Thoracic aorta (tissue), 2 donors: ENCODE data around the gene DCUN1D3. TPM values are rescaled to one million over a fixed set of nuclear protein-coding genes. Genes with fewer than 3 reads are reported as not detected.

Experiments
- ATAC-seq: fragments of 150-250 bp; one replicate; pipeline ENCODE4 v1.8.0; 2017; ENCODE audit warnings: low read depth; ENCODE audit not compliant: insufficient number of reproducible peaks, low FRiP score
- DNase-seq: peaks from one replicate; pipeline ENCODE4 v3.0.0-alpha.2; 2020; ENCODE audit warnings: low spot score
- H3K27ac ChIP-seq, 2 donors: fragments of 200-600 bp; sonication (generic); 1 replicate in 1 of 2; 2 replicates in 1 of 2; pipeline ENCODE4 v1.5.1; 2016; ENCODE audit warnings: mild to moderate bottlenecking in 2 of 2, moderate library complexity in 2 of 2
- H3K27me3 ChIP-seq: fragments of 200-600 bp; sonication (generic); replicated peaks from 2 replicates; pipeline ENCODE4 v1.6.0; 2016; ENCODE audit warnings: mild to moderate bottlenecking; ENCODE audit not compliant: insufficient read depth
- H3K36me3 ChIP-seq: fragments of 200-600 bp; sonication (generic); one replicate; pipeline ENCODE4 v1.5.1; 2016
- H3K4me1 ChIP-seq, 2 donors: fragments of 200-600 bp; sonication (generic); 1 replicate in 1 of 2; 2 replicates in 1 of 2; pipeline versions ENCODE4 v1.5.1 to v1.6.0; 2016; ENCODE audit warnings: low read depth in 2 of 2, mild to moderate bottlenecking in 1 of 2; ENCODE audit not compliant: control insufficient read depth in 1 of 2
- H3K4me3 ChIP-seq: fragments of 200-600 bp; sonication (generic); 2 replicates; pipeline ENCODE4 v1.5.1; 2016; ENCODE audit warnings: mild to moderate bottlenecking
- H3K9me3 ChIP-seq: fragments of 200-600 bp; sonication (generic); 2 replicates; pipeline ENCODE4 v1.5.1; 2016
- CTCF ChIP-seq: fragments of 200-600 bp; sonication (generic); IDR thresholded peaks from one replicate; pipeline ENCODE4 v1.5.1; 2019; ENCODE audit warnings: antibody characterized with exemption
- total RNA-seq, 2 donors: library from RNA; depleted of rRNA; stranded (reverse); fragments of >200 nt; gene quantifications; one replicate each; pipeline versions ENCODE4 v1.1.0 to v1.2.3, GENCODE V29; 2016

The DCUN1D3 gene
- total RNA-seq, 2 donors from 2014 or later = 25.3 to 28.0 TPM

DNA sequence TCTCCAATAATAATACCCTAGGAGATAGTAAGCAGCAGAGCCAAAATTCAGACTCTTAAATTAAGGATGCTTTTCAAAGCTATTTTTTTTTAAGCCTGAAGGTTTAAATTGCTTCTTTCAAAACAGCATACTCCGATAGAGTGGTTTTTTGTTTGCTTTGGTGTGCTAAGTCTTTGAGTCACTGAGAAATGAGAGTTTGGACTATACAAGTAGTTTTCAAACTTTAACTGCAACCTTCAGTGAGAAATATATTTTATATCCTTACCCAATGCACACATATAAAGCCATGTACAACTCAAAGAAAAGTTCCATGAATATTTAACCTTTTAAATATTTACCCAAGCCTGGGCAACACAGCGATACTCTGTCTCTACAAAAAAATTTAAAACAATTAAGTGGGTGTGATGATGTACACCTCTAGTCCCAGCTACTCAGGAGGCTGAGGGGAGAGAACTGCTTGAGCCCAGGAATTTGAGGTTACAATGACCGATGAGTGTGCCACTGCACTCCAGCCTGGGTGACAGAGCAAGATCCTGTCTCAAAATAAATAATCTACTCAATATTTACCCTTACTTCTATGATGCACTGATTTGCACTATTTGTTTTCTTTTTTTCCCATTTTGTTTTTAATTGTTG lies 19.2 kb downstream of the DCUN1D3 start:
- Histone ChIP-seq H3K4me3 (no peak overlapping the region), H3K27me3 (no peaks in the 10 kb centered on the region), H3K27ac (peak overlapping the region; percentile 75 to 85), H3K4me1 (peaks cover 51 to 72% of the 10 kb centered on the region in 2 donors), H3K9me3 (no peaks in the 10 kb centered on the region), H3K36me3 (no peaks in the 10 kb centered on the region)
- ATAC-seq (no peak), DNase-seq (no peak)
- TF ChIP-seq CTCF = no peak

DNA sequence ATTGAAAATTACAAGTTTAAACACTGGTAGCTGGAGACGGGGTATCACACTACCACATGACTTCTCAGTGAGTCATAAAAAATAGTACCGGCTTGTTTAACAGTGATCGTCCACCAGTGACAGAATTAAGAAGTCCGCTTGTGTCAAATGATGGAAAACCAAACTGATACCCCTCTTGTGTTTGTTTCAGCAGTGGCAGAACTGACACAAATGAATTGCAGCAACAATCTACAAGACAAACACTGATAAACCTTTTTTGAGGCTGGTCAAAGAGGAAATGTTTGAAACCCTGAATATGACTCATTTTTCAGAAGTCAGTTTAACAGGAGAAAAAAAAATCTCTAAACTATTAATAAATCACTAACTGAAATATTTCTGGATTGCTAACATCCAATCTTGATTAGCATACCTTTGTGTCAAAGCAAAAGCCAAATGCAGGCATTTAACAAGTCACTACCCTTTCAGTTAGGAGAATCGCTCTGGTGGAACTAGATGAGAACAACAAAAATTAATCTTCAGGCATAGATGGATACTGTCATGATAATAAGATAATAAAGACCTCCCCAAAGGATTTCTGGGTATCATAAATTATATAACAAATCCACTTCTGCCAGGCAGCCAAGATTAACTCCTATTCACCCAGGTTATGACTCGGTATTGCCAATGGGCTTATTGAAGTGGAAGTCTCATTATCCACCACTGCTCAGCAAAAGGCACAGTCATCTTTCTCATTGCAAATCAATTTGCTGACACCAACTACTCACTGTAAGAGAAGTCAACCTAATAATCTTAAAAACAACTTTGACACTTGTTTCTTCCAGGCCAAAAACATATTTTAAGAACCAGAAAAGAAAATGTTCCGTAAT lies 20.8 kb downstream of the DCUN1D3 start:
- peak overlapping the region; percentile 75 to 85 for H3K27ac ChIP-seq
- no peaks in the 10 kb centered on the region for H3K36me3 ChIP-seq
- peak overlapping the region; percentile 54 for H3K4me3 ChIP-seq

DNA sequence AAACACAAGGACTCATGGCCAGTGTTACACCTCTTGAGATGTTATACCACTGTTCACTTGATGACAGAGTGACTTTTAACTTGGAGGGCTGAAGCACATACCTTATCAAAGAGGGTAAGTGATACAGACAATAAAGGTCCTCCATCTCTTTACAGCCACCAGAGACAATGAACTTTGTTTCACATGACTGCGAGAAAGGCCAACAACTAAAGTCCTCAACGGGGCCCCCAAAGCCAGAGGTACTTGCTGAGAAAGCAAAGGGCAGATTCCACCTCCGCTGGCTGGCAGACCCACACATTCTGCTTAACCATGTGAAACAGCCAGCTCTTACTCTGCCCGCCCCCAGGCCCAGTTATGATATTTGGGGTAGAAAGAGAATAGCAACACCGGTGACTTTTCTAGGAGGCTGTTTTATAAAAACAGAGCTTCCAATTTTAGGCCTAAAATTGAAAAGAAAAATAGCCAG lies 21.4 kb downstream of the DCUN1D3 start:
- DNase-seq = no peak
- H3K27me3 ChIP-seq = no peaks in the 10 kb centered on the region

More for the DNA sequence above, 20.8 kb downstream of the DCUN1D3 start:
- Histone ChIP-seq H3K9me3 (no peaks in the 10 kb centered on the region), H3K27me3 (no peaks in the 10 kb centered on the region), H3K4me1 (peaks cover 58 to 81% of the 10 kb centered on the region in 2 donors)
- ATAC-seq (no peak), DNase-seq (no peak)
- TF ChIP-seq CTCF = no peak

GRCh38 chr16:20875355-20875650 lies 24.9 kb downstream of the DCUN1D3 start:
- Histone ChIP-seq H3K27ac (no peak overlapping the region), H3K4me1 (peaks cover 76 to 85% of the 10 kb centered on the region in 2 donors), H3K4me3 (no peak overlapping the region), H3K9me3 (no peaks in the 10 kb centered on the region), H3K27me3 (no peaks in the 10 kb centered on the region), H3K36me3 (no peaks in the 10 kb centered on the region)
- ATAC-seq (no peak), DNase-seq (no peak)
- TF ChIP-seq CTCF = no peak

More for the DNA sequence above, 21.4 kb downstream of the DCUN1D3 start:
- Histone ChIP-seq H3K9me3 (no peaks in the 10 kb centered on the region), H3K4me3 (peak overlapping the region; percentile 54), H3K4me1 (peaks cover 59 to 81% of the 10 kb centered on the region in 2 donors), H3K36me3 (no peaks in the 10 kb centered on the region), H3K27ac (peak overlapping the region; percentile 75 to 85)
- no peak for ATAC-seq
- no peak for TF ChIP-seq CTCF

DNA sequence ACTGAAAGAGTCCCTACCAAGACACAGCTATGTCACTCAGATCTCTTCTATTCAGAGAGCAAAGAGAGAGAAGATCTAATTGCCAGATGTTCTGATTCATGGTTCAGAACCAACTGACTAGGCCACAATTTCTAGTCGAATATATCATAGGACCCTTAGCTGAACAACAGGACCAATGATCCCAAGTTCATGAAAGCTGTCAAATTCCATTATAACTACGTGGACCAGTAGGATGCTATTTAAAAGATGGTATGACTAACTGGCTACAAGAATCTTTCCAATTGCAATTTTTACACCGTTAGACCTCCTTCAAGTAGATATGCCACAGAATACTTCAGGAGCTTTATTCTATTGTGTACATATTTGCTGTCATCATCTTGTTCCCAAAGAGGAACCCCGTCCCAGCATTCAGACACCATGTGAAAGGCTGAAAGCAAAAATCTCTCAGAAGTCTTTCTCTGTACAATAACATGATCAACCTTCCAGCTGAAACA lies 26.0 kb downstream of the DCUN1D3 start:
- H3K4me3 ChIP-seq = peak overlapping the region; percentile 7
- TF ChIP-seq CTCF = no peak
- DNase-seq (no peak), ATAC-seq (no peak)
- peaks cover 76 to 85% of the 10 kb centered on the region in 2 donors for H3K4me1 ChIP-seq
- no peaks in the 10 kb centered on the region for H3K27me3 ChIP-seq
- H3K9me3 ChIP-seq = no peaks in the 10 kb centered on the region
- peak overlapping the region; percentile 84 to 88 for H3K27ac ChIP-seq
- H3K36me3 ChIP-seq = no peaks in the 10 kb centered on the region
